Stomach (tissue), 4 donors: Measurements from ENCODE around the gene XRCC3.

ENCODE experiments used
- CTCF ChIP-seq, 7 experiments: fragments of 450-650 bp in 4 of 7; fragments of 200-600 bp in 3 of 7; sonication (generic) in 3 of 7; IDR thresholded peaks; one replicate each; pipeline ENCODE4 v1.5.1; 2016 to 2019; ENCODE audit warnings: antibody characterized with exemption in 7 of 7, control low read depth in 2 of 7, mild to moderate bottlenecking in 1 of 7
- EP300 ChIP-seq: sonication (generic); formaldehyde crosslinking; IDR thresholded peaks from one replicate; pipeline ENCODE4 v1.6.1; 2017; ENCODE audit warnings: antibody characterized with exemption
- POLR2A ChIP-seq, 4 donors: fragments of 450-650 bp; IDR thresholded peaks; one replicate each; pipeline ENCODE4 v1.6.1; 2016; ENCODE audit warnings: antibody characterized with exemption in 4 of 4, control low read depth in 2 of 4, mild to moderate bottlenecking in 1 of 4, moderate library complexity in 1 of 4
- POLR2AphosphoS5 ChIP-seq, 3 donors: sonication (generic); formaldehyde crosslinking; IDR thresholded peaks; one replicate each; pipeline ENCODE4 v1.6.1; 2016; ENCODE audit warnings: antibody characterized with exemption in 3 of 3

GRCh38 chr14:103715052-103716000 is at the start of gene XRCC3, which contains the start of gene ZFYVE21:
- no peak for TF ChIP-seq CTCF (IDR thresholded peaks at IDR 0.05)
- TF ChIP-seq POLR2A (IDR thresholded peaks at IDR 0.05) = no peak
- TF ChIP-seq EP300 = no peak
- peak in 2 of 3 donors; percentile 77 to 81 for TF ChIP-seq POLR2AphosphoS5 (IDR thresholded peaks at IDR 0.05)
